DND-41 (cell line): Measurements from ENCODE around the gene ZDHHC1.

Experiments
- ATAC-seq: fragments of 200-7000 bp; cut with Tn5 transposase; 3 replicates; pipeline ENCODE4 v1.9.1; 2021; ENCODE audit warnings: low read depth; ENCODE audit not compliant: insufficient read depth
- DNase-seq: peaks from one replicate; pipeline ENCODE4 v3.0.0-alpha.2; 2020
- H2AFZ ChIP-seq: 2 replicates; pipeline ENCODE4 v1.6.0; 2012; ENCODE audit warnings: low read depth, low read length
- H3K27ac ChIP-seq: 2 replicates; pipeline ENCODE4 v1.5.1; 2012; ENCODE audit warnings: low read length, inconsistent platforms
- H3K27me3 ChIP-seq: fragments of 200-600 bp; sonication (generic); 2 replicates; pipeline ENCODE4 v1.6.0; 2012; ENCODE audit warnings: low read length, mild to moderate bottlenecking, inconsistent platforms; ENCODE audit not compliant: insufficient read depth, poor library complexity
- H3K36me3 ChIP-seq: 2 replicates; pipeline ENCODE4 v1.5.1; 2012; ENCODE audit warnings: low read length, inconsistent platforms; ENCODE audit not compliant: insufficient read depth
- H3K4me1 ChIP-seq: 2 replicates; pipeline ENCODE4 v1.5.1; 2012; ENCODE audit warnings: mild to moderate bottlenecking, low read length; ENCODE audit not compliant: insufficient read depth
- H3K4me2 ChIP-seq: 2 replicates; pipeline ENCODE4 v1.6.0; 2012; ENCODE audit warnings: mild to moderate bottlenecking, moderate library complexity, low read length, inconsistent platforms; ENCODE audit not compliant: insufficient read depth
- H3K4me3 ChIP-seq, 2 experiments: fragments of 200-600 bp in 1 of 2; shearing (Covaris generic) in 1 of 2; 2 replicates each; pipeline ENCODE4 v1.5.1; 2012 to 2016; ENCODE audit warnings: inconsistent platforms in 2 of 2, low read length in 2 of 2, mild to moderate bottlenecking in 2 of 2, low read depth in 1 of 2, moderate library complexity in 1 of 2
- H3K79me2 ChIP-seq: 2 replicates; pipeline ENCODE4 v1.6.0; 2012; ENCODE audit warnings: low read length, inconsistent platforms; ENCODE audit not compliant: insufficient read depth
- H3K9ac ChIP-seq: 2 replicates; pipeline ENCODE4 v1.6.0; 2012; ENCODE audit warnings: low read depth, mild to moderate bottlenecking, inconsistent platforms, low read length, moderate library complexity
- H3K9me3 ChIP-seq: 2 replicates; pipeline ENCODE4 v1.5.1; 2012; ENCODE audit warnings: low read length, moderate library complexity, mild to moderate bottlenecking, inconsistent platforms; ENCODE audit not compliant: insufficient read depth, severe bottlenecking
- H4K20me1 ChIP-seq: 2 replicates; pipeline ENCODE4 v1.6.0; 2012; ENCODE audit warnings: low read length; ENCODE audit not compliant: insufficient read depth
- CTCF ChIP-seq: IDR thresholded peaks from 2 replicates; pipeline ENCODE4 v1.5.1; 2012; ENCODE audit warnings: borderline replicate concordance, low read length, moderate library complexity, mild to moderate bottlenecking; ENCODE audit not compliant: poor library complexity, severe bottlenecking; ENCODE audit errors: extremely low read depth
- EZH2 ChIP-seq: IDR thresholded peaks from 3 replicates; pipeline ENCODE4 v1.6.1; 2012; ENCODE audit warnings: borderline replicate concordance, low read depth, mild to moderate bottlenecking, moderate library complexity, low read length, inconsistent platforms; ENCODE audit not compliant: severe bottlenecking

ZDHHC1 gene

GRCh38 chr16:67454852-67455251, 38.6 kb upstream of the ZDHHC1 start:
- TF ChIP-seq CTCF (no peak), EZH2 (no peak)
- ATAC-seq (no peak), DNase-seq (no peak)
- 0 out of 2 replicates have a peak, but pooled peaks cover 2% of the 10 kb centered on the region for H3K79me2 ChIP-seq
- no peak overlapping the region for H3K9ac ChIP-seq
- H4K20me1 ChIP-seq, result peaks cover 52% of the 10 kb centered on the region
- H3K27ac ChIP-seq, result no peak overlapping the region
- no peak overlapping the region for H2AFZ ChIP-seq
- H3K27me3 ChIP-seq, result no peaks in the 10 kb centered on the region
- peaks cover 24% of the 10 kb centered on the region; the same call in 1 of the 2 replicates for H3K36me3 ChIP-seq
- no peak overlapping the region for H3K4me2 ChIP-seq
- H3K9me3 ChIP-seq, result no peaks in the 10 kb centered on the region
- H3K4me3 ChIP-seq, result no peak overlapping the region
- no peaks in the 10 kb centered on the region for H3K4me1 ChIP-seq

- DNase-seq, result no peak
- no peaks in the 10 kb centered on the region for H3K27me3 ChIP-seq
- TF ChIP-seq CTCF (no peak), EZH2 (no peak)
- H3K4me1 ChIP-seq, result no peaks in the 10 kb centered on the region
- no peak for ATAC-seq
- H3K4me2 ChIP-seq, result no peak overlapping the region
- no peak overlapping the region for H3K4me3 ChIP-seq
- H3K9ac ChIP-seq, result no peak overlapping the region
- no peak overlapping the region for H3K27ac ChIP-seq
- 0 out of 2 replicates have a peak, but pooled peaks cover 2% of the 10 kb centered on the region for H3K79me2 ChIP-seq
- H3K9me3 ChIP-seq, result no peaks in the 10 kb centered on the region
- H2AFZ ChIP-seq, result no peak overlapping the region
- H4K20me1 ChIP-seq, result peaks cover 44% of the 10 kb centered on the region
- peaks cover 24% of the 10 kb centered on the region for H3K36me3 ChIP-seq
Observed at GRCh38 chr16:67454104-67454503, 37.8 kb upstream of the ZDHHC1 start.

DNA sequence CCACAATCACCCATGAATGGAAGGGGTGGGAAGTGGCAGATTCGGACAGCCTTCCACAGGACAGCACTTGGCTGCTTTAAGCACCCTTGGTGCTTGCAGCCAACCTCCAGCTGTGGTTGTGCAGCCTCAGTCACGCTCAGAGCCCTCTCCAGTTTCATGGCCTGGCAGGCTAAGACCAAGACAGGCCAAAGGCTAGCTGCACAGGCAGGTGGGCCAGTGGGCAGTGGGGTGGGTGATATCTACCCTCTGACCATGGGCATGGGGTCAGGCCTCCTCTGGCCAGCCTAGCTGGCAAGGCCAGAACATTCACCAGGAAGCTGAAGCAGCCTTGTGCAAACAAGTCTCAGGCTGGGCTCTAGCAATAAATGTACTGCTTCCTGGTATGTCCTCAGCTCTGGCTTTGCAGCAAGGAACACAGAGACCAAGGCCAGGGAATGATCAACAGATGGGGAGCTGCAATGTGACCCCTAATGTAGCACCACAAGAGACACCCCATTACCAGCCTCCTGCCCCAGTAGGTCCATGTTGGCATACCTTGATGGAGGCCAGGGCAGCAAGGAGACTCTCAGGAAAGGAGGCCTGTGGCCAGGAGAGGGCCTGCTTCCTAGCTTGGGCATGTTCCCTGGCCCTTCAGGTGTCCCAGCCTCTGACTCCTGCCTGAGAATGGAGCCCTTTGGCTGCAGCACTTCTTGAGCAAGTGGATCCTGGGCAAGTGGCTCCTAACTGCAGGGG, 35.6 kb upstream of the ZDHHC1 start:
- no peaks in the 10 kb centered on the region for H3K27me3 ChIP-seq
- H3K9me3 ChIP-seq, result no peaks in the 10 kb centered on the region
- no peak for ATAC-seq
- H3K4me1 ChIP-seq, result no peaks in the 10 kb centered on the region
- no peak for DNase-seq
- TF ChIP-seq EZH2 (no peak), CTCF (no peak)
- H2AFZ ChIP-seq, result no peak overlapping the region
- no peak overlapping the region for H3K4me2 ChIP-seq
- no peak overlapping the region for H3K9ac ChIP-seq
- H4K20me1 ChIP-seq, result peaks cover 24% of the 10 kb centered on the region
- no peak overlapping the region for H3K4me3 ChIP-seq
- H3K79me2 ChIP-seq, result 0 out of 2 replicates have a peak, but pooled peaks cover under 1% of the 10 kb centered on the region
- peaks cover 29% of the 10 kb centered on the region for H3K36me3 ChIP-seq
- H3K27ac ChIP-seq, result no peak overlapping the region
